ENCODE results near the gene ARMS2.
A peak's percentile ranks its signal among the peaks of the same experiment; 100 is the strongest.

ARMS2 gene

GRCh38 chr10:122450353-122450990, 4.0 kb upstream of the ARMS2 start:
- DNase-seq: no peak

- no peak for DNase-seq
Measured at GRCh38 chr10:122454071-122454470, 382 bp upstream of the ARMS2 start.

GRCh38 chr10:122455376-122456079, 1.1 kb downstream of the ARMS2 start:
- no peak for DNase-seq

GRCh38 chr10:122457934-122458333, 3.5 kb downstream of the ARMS2 start:
- DNase-seq: peak in 7 of 58 donors; percentile 15 to 56 (median 38)

GRCh38 chr10:122458693-122459092, 4.2 kb downstream of the ARMS2 start:
- DNase-seq: peak in 11 of 58 donors; percentile 23 to 62 (median 39)

GRCh38 chr10:122459561-122460273, 5.3 kb downstream of the ARMS2 start:
- DNase-seq: no peak

- peak in 3 of 58 donors; percentile 31 to 57 (median 57) for DNase-seq
Measured at GRCh38 chr10:122460891-122461293, 6.4 kb downstream of the ARMS2 start.

- peak in 55 of 58 donors; percentile 25 to 91 (median 81) for DNase-seq
Measured at GRCh38 chr10:122461367-122461728, 6.9 kb downstream of the ARMS2 start, which contains the start of gene HTRA1. Gene HTRA1 (plus strand): TSS chr10:122461553. CDS start chr10:122461653, 100 bp downstream.

GRCh38 chr10:122461729-122462532, 7.5 kb downstream of the ARMS2 start:
- peak in 4 of 58 donors; percentile 37 to 61 (median 52) for DNase-seq

GRCh38 chr10:122462533-122463465, 8.3 kb downstream of the ARMS2 start:
- DNase-seq: peak in 15 of 58 donors; percentile 22 to 51 (median 42)

- DNase-seq: peak in 4 of 58 donors; percentile 32 to 63 (median 36)
Measured at GRCh38 chr10:122463466-122464249, 9.2 kb downstream of the ARMS2 start.

GRCh38 chr10:122464250-122464510, 9.7 kb downstream of the ARMS2 start:
- peak in 1 of 58 donors; percentile 24 for DNase-seq

GRCh38 chr10:122464586-122464985, 10.1 kb downstream of the ARMS2 start:
- peak in 7 of 58 donors; percentile 26 to 58 (median 30) for DNase-seq

GRCh38 chr10:122465401-122466040, 11.1 kb downstream of the ARMS2 start:
- no peak for DNase-seq

- no peak for DNase-seq
Measured at GRCh38 chr10:122466951-122467381, 12.5 kb downstream of the ARMS2 start.

- DNase-seq: no peak
Measured at GRCh38 chr10:122467701-122468100, 13.2 kb downstream of the ARMS2 start.

GRCh38 chr10:122468307-122468925, 14.0 kb downstream of the ARMS2 start:
- no peak for DNase-seq
